Left lung (tissue), 14 donors: Measurements from ENCODE around the gene SFT2D1. TPM values are rescaled to one million over a fixed set of nuclear protein-coding genes. Genes with fewer than 3 reads are reported as not detected.

Source experiments
- ATAC-seq: fragments of 200-7000 bp; cut with Tn5 transposase; one replicate; pipeline ENCODE4 v1.9.1; 2020; ENCODE audit warnings: moderate library complexity
- DNase-seq, 4 donors: peaks; one replicate each; pipeline ENCODE4 v3.0.0-alpha.2; 2013 to 2020
- H3K27ac ChIP-seq, 2 donors: fragments of 200-600 bp; sonication (generic) in 1 of 2; one replicate each; pipeline versions ENCODE4 v1.5.0 to v1.8.0; 2020 to 2021
- H3K27me3 ChIP-seq, 2 donors: fragments of 200-600 bp; sonication (generic) in 1 of 2; one replicate each; pipeline versions ENCODE4 v1.5.0 to v1.8.0; 2020 to 2021
- H3K36me3 ChIP-seq, 2 donors: fragments of 200-600 bp; sonication (generic) in 1 of 2; one replicate each; pipeline versions ENCODE4 v1.5.0 to v1.8.0; 2020 to 2021
- H3K4me1 ChIP-seq, 2 donors: fragments of 200-600 bp; one replicate each; pipeline ENCODE4 v1.8.0; 2021
- H3K4me3 ChIP-seq, 2 donors: fragments of 200-600 bp; sonication (generic) in 1 of 2; one replicate each; pipeline versions ENCODE4 v1.5.0 to v1.8.0; 2020 to 2021; ENCODE audit warnings: mild to moderate bottlenecking in 1 of 2
- H3K9me3 ChIP-seq, 2 donors: fragments of 200-600 bp; sonication (generic) in 1 of 2; one replicate each; pipeline versions ENCODE4 v1.5.0 to v1.8.0; 2020 to 2021
- CTCF ChIP-seq, 2 donors: fragments of 200-600 bp; sonication (generic) in 1 of 2; IDR thresholded peaks; one replicate each; pipeline versions ENCODE4 v1.5.0 to v1.8.0; 2021; ENCODE audit warnings: antibody characterized with exemption in 2 of 2
- intact Hi-C, 2 donors: fragments of 100-400 bp; cut with DNase I; formaldehyde crosslinking; loops; one replicate each; pipeline versions ENCODE4 v1.11.2 to v1.14.2; 2022
- long read RNA-seq, 12 donors: library from polyadenylated mRNA in 2 of 12; unstranded in 2 of 12; transcript quantifications; one replicate each; pipeline ENCODE4 v2.0.0 and lab custom pipeline, GENCODE V29; 2019 to 2026
- polyA plus RNA-seq, 6 donors: library from polyadenylated mRNA; unstranded; fragments of 120-200 nt; gene quantifications; one replicate each; pipeline ENCODE4 v1.2.1, GENCODE V29; 2013; ENCODE audit not compliant: insufficient read length in 6 of 6
- total RNA-seq, 2 donors: library from RNA; stranded (reverse); fragmentation: NEBNext Ultra II Directional; extraction: Animal tissue kit (Norgen Biotek cat#: 25700); gene quantifications; one replicate each; pipeline ENCODE4 v1.2.1, GENCODE V29; 2021
- donor health status: DM: no; HTN: yes; CAD: no.
- donor health status: DM: no; HTN: no; CAD: no.

SFT2D1 gene
- total RNA-seq (10 to 100 TPM; 51.0 to 63.8 TPM), polyA plus RNA-seq (10 to 100 TPM; 49.5 to 61.7 (median 59.9) TPM)
- long read RNA-seq, donor 1, transcript SFT2D1-201 (8 exons, 1,079 nt), result major isoform, 52 of 94 reads
- long read RNA-seq, donor 1, transcript SFT2D1-203 (2 exons, 2,061 nt), result minor isoform, 5 of 94 reads
- long read RNA-seq, donor 1, partial matches to known transcripts, result 17 of 94 reads
- long read RNA-seq, donor 1, other reads (novel, unspliced or antisense), result 20 of 94 reads
- long read RNA-seq, donor 2, transcript SFT2D1-201 (8 exons, 1,079 nt), result major isoform, 31 of 74 reads
- long read RNA-seq, donor 2, partial matches to known transcripts, result 26 of 74 reads
- long read RNA-seq, donor 2, other reads (novel, unspliced or antisense), result 13 of 74 reads
- long read RNA-seq, donor 3, transcript SFT2D1-201 (8 exons, 1,079 nt), result major isoform, 27 of 53 reads
- long read RNA-seq, donor 3, partial matches to known transcripts, result 9 of 53 reads
- long read RNA-seq, donor 3, other reads (novel, unspliced or antisense), result 16 of 53 reads
- long read RNA-seq, donor 4, transcript SFT2D1-201 (8 exons, 1,079 nt), result major isoform, 49 of 54 reads
- long read RNA-seq, donor 4, partial matches to known transcripts, result 0 of 54 reads
- long read RNA-seq, donor 4, other reads (novel, unspliced or antisense), result 5 of 54 reads
- long read RNA-seq, donor 5, transcript SFT2D1-203 (2 exons, 2,061 nt), result minor isoform, 6 of 61 reads
- long read RNA-seq, donor 5, transcript SFT2D1-201 (8 exons, 1,079 nt), result major isoform, 36 of 61 reads
- long read RNA-seq, donor 5, partial matches to known transcripts, result 8 of 61 reads
- long read RNA-seq, donor 5, other reads (novel, unspliced or antisense), result 10 of 61 reads
- long read RNA-seq, donor 6, transcript SFT2D1-201 (8 exons, 1,079 nt), result major isoform, 49 of 73 reads
- long read RNA-seq, donor 6, partial matches to known transcripts, result 15 of 73 reads
- long read RNA-seq, donor 6, other reads (novel, unspliced or antisense), result 9 of 73 reads
- long read RNA-seq, donor 7, transcript SFT2D1-201 (8 exons, 1,079 nt), result major isoform, 24 of 38 reads
- long read RNA-seq, donor 7, transcript SFT2D1-203 (2 exons, 2,061 nt), result minor isoform, 5 of 38 reads
- long read RNA-seq, donor 7, partial matches to known transcripts, result 0 of 38 reads
- long read RNA-seq, donor 7, other reads (novel, unspliced or antisense), result 9 of 38 reads
- long read RNA-seq, donor 8, transcript SFT2D1-201 (8 exons, 1,079 nt), result major isoform, 22 of 43 reads
- long read RNA-seq, donor 8, partial matches to known transcripts, result 5 of 43 reads
- long read RNA-seq, donor 8, other reads (novel, unspliced or antisense), result 13 of 43 reads
- long read RNA-seq, donor 9, partial matches to known transcripts, result 0 of 1 reads
- long read RNA-seq, donor 9, other reads (novel, unspliced or antisense), result 0 of 1 reads
- long read RNA-seq, donor 10, transcript SFT2D1-201 (8 exons, 1,079 nt), result major isoform, 34 of 46 reads
- long read RNA-seq, donor 10, partial matches to known transcripts, result 2 of 46 reads
- long read RNA-seq, donor 10, other reads (novel, unspliced or antisense), result 10 of 46 reads
- long read RNA-seq, donor 11, transcript SFT2D1-201 (8 exons, 1,079 nt), result major isoform, 31 of 73 reads
- long read RNA-seq, donor 11, transcript SFT2D1-202 (9 exons, 659 nt), result minor isoform, 5 of 73 reads
- long read RNA-seq, donor 11, partial matches to known transcripts, result 18 of 73 reads
- long read RNA-seq, donor 11, other reads (novel, unspliced or antisense), result 18 of 73 reads
- long read RNA-seq, donor 12, transcript SFT2D1-201 (8 exons, 1,079 nt), result major isoform, 38 of 55 reads
- long read RNA-seq, donor 12, partial matches to known transcripts, result 8 of 55 reads
- long read RNA-seq, donor 12, other reads (novel, unspliced or antisense), result 8 of 55 reads

GRCh38 chr6:166342349-166343149, at the start of gene SFT2D1:
SFT2D1 (minus strand) TSS chr6:166342545; CDS start chr6:166342481, 64 bp downstream.
- intact Hi-C loops, result no loop called here
- Histone ChIP-seq H3K4me1 (peaks cover 10 to 51% of the 10 kb centered on the region in 2 donors), H3K36me3 (peaks cover 0 to 4% of the 10 kb centered on the region in 2 donors), H3K27me3 (no peaks in the 10 kb centered on the region), H3K9me3 (no peaks in the 10 kb centered on the region), H3K4me3 (peak within 1 kb of the TSS; percentile 78 to 93), H3K27ac (peak within 1 kb of the TSS; percentile 90 to 99)
- DNase-seq (peak; percentile 81 to 96 (median 92)), ATAC-seq (peak; percentile 99)
- TF ChIP-seq CTCF (IDR thresholded peaks at IDR 0.05), result no peak

GRCh38 chr6:166389119-166389518, 46.8 kb upstream of the SFT2D1 start:
- no peak for TF ChIP-seq CTCF (IDR thresholded peaks at IDR 0.05)
- intact Hi-C loops, result no loop called here
- Histone ChIP-seq H3K4me3 (no peak overlapping the region), H3K27me3 (peaks cover 0 to 5% of the 10 kb centered on the region in 2 donors), H3K9me3 (no peaks in the 10 kb centered on the region), H3K36me3 (no peaks in the 10 kb centered on the region), H3K4me1 (peaks cover 3 to 11% of the 10 kb centered on the region in 2 donors), H3K27ac (no peak overlapping the region)
- DNase-seq (no peak), ATAC-seq (no peak)

GRCh38 chr6:166388290-166389004, 46.1 kb upstream of the SFT2D1 start:
- DNase-seq (no peak), ATAC-seq (no peak)
- Histone ChIP-seq H3K4me1 (peaks cover 3 to 18% of the 10 kb centered on the region in 2 donors), H3K4me3 (no peak overlapping the region), H3K36me3 (no peaks in the 10 kb centered on the region), H3K9me3 (no peaks in the 10 kb centered on the region), H3K27me3 (peaks cover 0 to 2% of the 10 kb centered on the region in 2 donors), H3K27ac (no peak overlapping the region)
- intact Hi-C loops, result no loop called here
- no peak for TF ChIP-seq CTCF (IDR thresholded peaks at IDR 0.05)
